ENCODE results near the gene KATNIP.
"Not testable (repeated sequence)": the region's sequence is repeated elsewhere in the genome, so short reads cannot be mapped to it uniquely, and the experiment has no call there.

Gene KATNIP

GRCh38 chr16:27558434-27558833 is 8.5 kb downstream of the KATNIP start:
- DNase-seq (ENCODE audit: low spot score), result no peak
- in situ Hi-C loops (cut with MboI; ENCODE audit: low pct_unique_long_range_greater_than_20kb, low sequenced_read_pairs, unreplicated experiment), result no loop called here

GRCh38 chr16:27558932-27559331 is 9.0 kb downstream of the KATNIP start:
- in situ Hi-C loops (cut with MboI; ENCODE audit: low pct_unique_long_range_greater_than_20kb, low sequenced_read_pairs, unreplicated experiment), result no loop called here
- TF ChIP-seq CTCF (IDR thresholded peaks at IDR 0.05; ENCODE audit: extremely low read depth, insufficient read depth, missing control alignments), result no peak
- no peak for DNase-seq (ENCODE audit: low spot score)

More at GRCh38 chr16:27558434-27558833, 8.5 kb downstream of the KATNIP start:
- no peak for TF ChIP-seq CTCF (IDR thresholded peaks at IDR 0.05; ENCODE audit: extremely low read depth, insufficient read depth, missing control alignments)

GRCh38 chr16:27561216-27561615 is 11.3 kb downstream of the KATNIP start:
- no peak for TF ChIP-seq CTCF (IDR thresholded peaks at IDR 0.05; ENCODE audit: extremely low read depth, insufficient read depth, missing control alignments)
- in situ Hi-C loops (cut with MboI; ENCODE audit: low pct_unique_long_range_greater_than_20kb, low sequenced_read_pairs, unreplicated experiment), result no loop called here
- no peak for DNase-seq (ENCODE audit: low spot score)

DNA sequence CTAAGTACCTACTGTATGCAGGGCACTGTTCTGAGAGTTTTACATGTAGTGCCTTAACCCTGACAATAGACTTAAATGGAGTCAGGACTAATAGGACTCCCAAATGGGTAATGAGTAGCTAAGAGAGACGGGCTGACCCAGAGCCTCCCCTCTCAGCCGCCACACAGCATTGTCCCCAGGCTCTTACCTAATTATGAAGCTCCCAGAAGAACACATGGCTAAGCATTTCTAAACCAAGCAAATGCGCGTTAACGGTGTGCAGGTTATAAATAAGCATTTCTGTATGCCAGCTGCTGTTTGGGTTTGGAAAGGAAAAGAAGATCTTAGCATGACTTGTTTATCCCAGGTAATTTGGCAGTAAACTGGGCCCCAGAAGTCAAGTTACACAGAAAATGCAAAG is 14.3 kb downstream of the KATNIP start:
- DNase-seq (ENCODE audit: low spot score), result no peak
- TF ChIP-seq CTCF (IDR thresholded peaks at IDR 0.05; ENCODE audit: extremely low read depth, insufficient read depth, missing control alignments), result no peak
- in situ Hi-C loops (cut with MboI; ENCODE audit: low pct_unique_long_range_greater_than_20kb, low sequenced_read_pairs, unreplicated experiment), result no loop called here

DNA sequence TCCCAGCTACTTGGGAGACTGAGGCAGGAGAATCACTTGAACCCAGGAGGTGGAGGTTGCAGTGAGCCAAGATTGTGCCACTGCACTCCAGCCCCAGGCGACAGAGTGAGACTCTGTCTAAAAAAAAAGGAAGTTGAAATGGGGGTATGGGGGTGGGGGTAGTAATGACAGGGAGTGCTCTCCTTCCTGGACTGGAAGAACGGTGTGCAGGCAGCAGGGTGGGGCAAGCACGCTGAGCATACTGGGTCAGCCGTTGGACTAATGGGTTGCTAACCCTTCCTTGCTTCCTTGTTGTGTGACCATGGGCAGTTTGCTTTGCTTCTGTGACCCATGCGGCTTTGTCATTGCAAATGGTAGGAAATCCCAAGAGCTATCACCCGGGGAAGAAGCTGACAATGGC is 16.5 kb downstream of the KATNIP start:
- TF ChIP-seq CTCF (IDR thresholded peaks at IDR 0.05; ENCODE audit: extremely low read depth, insufficient read depth, missing control alignments), result no peak
- no peak for DNase-seq (ENCODE audit: low spot score)
- in situ Hi-C loops (cut with MboI; ENCODE audit: low pct_unique_long_range_greater_than_20kb, low sequenced_read_pairs, unreplicated experiment), result no loop called here

GRCh38 chr16:27568077-27568476 is 18.1 kb downstream of the KATNIP start:
- DNase-seq (ENCODE audit: low spot score), result no peak
- in situ Hi-C loops (cut with MboI; ENCODE audit: low pct_unique_long_range_greater_than_20kb, low sequenced_read_pairs, unreplicated experiment), result no loop called here
- TF ChIP-seq CTCF (IDR thresholded peaks at IDR 0.05; ENCODE audit: extremely low read depth, insufficient read depth, missing control alignments), result no peak

DNA sequence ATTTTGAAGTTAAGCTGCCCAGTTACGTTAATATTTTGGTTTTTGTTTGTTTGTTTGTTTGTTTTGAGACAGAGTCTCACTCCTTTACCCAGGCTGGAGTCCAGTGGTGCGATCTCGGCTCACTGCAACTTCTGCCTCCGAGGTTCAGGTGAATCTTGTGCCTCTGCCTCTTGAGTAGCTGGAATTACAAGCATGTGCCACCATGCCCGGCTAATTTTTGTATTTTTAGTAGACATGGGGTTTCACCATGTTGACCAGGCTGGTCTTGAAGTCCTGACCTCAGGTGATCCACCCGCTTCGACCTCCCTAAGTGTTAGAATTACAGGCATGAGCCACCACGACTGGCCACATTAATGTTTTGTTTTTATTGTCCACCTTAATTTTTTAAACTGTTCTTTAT is 21.0 kb downstream of the KATNIP start:
- in situ Hi-C loops (cut with MboI; ENCODE audit: low pct_unique_long_range_greater_than_20kb, low sequenced_read_pairs, unreplicated experiment); DNase-seq (ENCODE audit: low spot score): not testable (repeated sequence)
